Small intestine (tissue), 7 donors: ENCODE data around the gene KAT2A. TPM values are rescaled to one million over a fixed set of nuclear protein-coding genes. Genes with fewer than 3 reads are reported as not detected.

Experiments
- DNase-seq, 2 donors: peaks; one replicate each; pipeline versions ENCODE4 v3.0.0 to v3.0.0-alpha.2; 2013
- FAIRE-seq: peaks from 2 replicates; lab custom pipeline; 2012; peaks lifted over from hg19 to GRCh38; lab: Jason Lieb, UNC
- H3K27ac ChIP-seq, 3 donors: one replicate each; pipeline ENCODE4 v1.5.1; 2013; ENCODE audit warnings: low read length in 2 of 3, mild to moderate bottlenecking in 2 of 3, control low read depth in 1 of 3, inconsistent platforms in 1 of 3, low read depth in 1 of 3, moderate library complexity in 1 of 3
- H3K27me3 ChIP-seq, 3 donors: one replicate each; pipeline ENCODE4 v1.6.1; 2013; ENCODE audit warnings: low read length in 3 of 3, inconsistent platforms in 1 of 3; ENCODE audit not compliant: control insufficient read depth in 3 of 3, insufficient read depth in 3 of 3
- H3K36me3 ChIP-seq, 3 donors: one replicate each; pipeline ENCODE4 v1.6.1; 2013; ENCODE audit warnings: low read length in 3 of 3, inconsistent platforms in 1 of 3, low read depth in 1 of 3, mild to moderate bottlenecking in 1 of 3, moderate library complexity in 1 of 3; ENCODE audit not compliant: control insufficient read depth in 3 of 3, insufficient read depth in 2 of 3
- H3K4me1 ChIP-seq, 3 donors: one replicate each; pipeline ENCODE4 v1.6.1; 2013; ENCODE audit warnings: low read length in 2 of 3, inconsistent platforms in 1 of 3, low read depth in 1 of 3, mild to moderate bottlenecking in 1 of 3, moderate library complexity in 1 of 3; ENCODE audit not compliant: control insufficient read depth in 3 of 3, insufficient read depth in 2 of 3
- H3K4me3 ChIP-seq, 3 donors: one replicate each; pipeline ENCODE4 v1.5.1; 2013; ENCODE audit warnings: low read length in 3 of 3, control low read depth in 1 of 3, inconsistent platforms in 1 of 3, low read depth in 1 of 3, mild to moderate bottlenecking in 1 of 3, moderate library complexity in 1 of 3
- H3K9me3 ChIP-seq, 2 donors: one replicate each; pipeline ENCODE4 v1.6.1; 2013; ENCODE audit warnings: low read depth in 1 of 2, low read length in 1 of 2; ENCODE audit not compliant: control insufficient read depth in 2 of 2, insufficient read depth in 1 of 2
- WGBS, 3 donors: extraction: QIAGEN DNeasy Blood & Tissue Kit; methylation state at CpG; one replicate each; pipeline ENCODE4 v1.1.7; 2013; 5-methylcytosine and 5-hydroxymethylcytosine counted together
- polyA plus RNA-seq, 4 donors: library from polyadenylated mRNA; stranded (reverse) in 3 of 4; unstranded in 1 of 4; fragments of 200-250 nt in 3 of 4; fragments of 120-200 nt in 1 of 4; gene quantifications; one replicate each; pipeline versions ENCODE4 v1.2.1 to v1.2.3, GENCODE V29; 2013
- donor health status: healthy with polysubstance abuse.
- donor health status: control.
- donor health status: control.
- donor health status: Bipolar disorder and iron deficiency.
- donor health status: healthy.

The KAT2A gene
- polyA plus RNA-seq, 4 donors: 8.6 to 40.1 (median 26.2) TPM

- H3K36me3 ChIP-seq: peaks cover 0 to 45% (median 0%) of the 10 kb centered on the region in 3 donors
- peaks cover 0 to 18% (median 0%) of the 10 kb centered on the region in 3 donors for H3K4me1 ChIP-seq
- DNase-seq: peak; percentile 83 to 91
- WGBS, 3 donors: 42 to 50% (median 45%) methylated on average over 44 to 51 of the region's 51 CpGs
- peak overlapping the region in 2 of 3 donors; percentile 2 to 15 for H3K4me3 ChIP-seq
- no peak for FAIRE-seq
- H3K27me3 ChIP-seq: no peaks in the 10 kb centered on the region
- H3K27ac ChIP-seq: peak overlapping the region in 1 of 3 donors; percentile 34
- H3K9me3 ChIP-seq: no peaks in the 10 kb centered on the region
These were observed 13.3 kb downstream of the KAT2A start for GRCh38 chr17:42107597-42108576.

GRCh38 chr17:42107124-42107523 is 14.0 kb downstream of the KAT2A start:
- DNase-seq: no peak
- no peak for FAIRE-seq
- H3K4me1 ChIP-seq: peaks cover 0 to 15% (median 0%) of the 10 kb centered on the region in 3 donors
- peak overlapping the region in 2 of 3 donors; percentile 2 to 15 for H3K4me3 ChIP-seq
- peaks cover 0 to 2% (median 0%) of the 10 kb centered on the region in 3 donors for H3K27me3 ChIP-seq
- no peaks in the 10 kb centered on the region for H3K9me3 ChIP-seq
- no peak overlapping the region for H3K27ac ChIP-seq
- WGBS, 3 donors: 49 to 69% (median 69%) methylated on average over 6 of the region's 6 CpGs
- H3K36me3 ChIP-seq: peaks cover 0 to 43% (median 0%) of the 10 kb centered on the region in 3 donors

GRCh38 chr17:42106009-42106408 is 15.2 kb downstream of the KAT2A start:
- DNase-seq (no peak), FAIRE-seq (no peak)
- H3K4me3 ChIP-seq: no peak overlapping the region
- peaks cover 0 to 40% (median 0%) of the 10 kb centered on the region in 3 donors for H3K36me3 ChIP-seq
- peaks cover 0 to 3% (median 0%) of the 10 kb centered on the region in 3 donors for H3K27me3 ChIP-seq
- H3K4me1 ChIP-seq: peaks cover 0 to 5% (median 0%) of the 10 kb centered on the region in 3 donors
- no peaks in the 10 kb centered on the region for H3K9me3 ChIP-seq
- WGBS, 3 donors: 92 to 98% (median 94%) methylated on average over 2 of the region's 2 CpGs
- H3K27ac ChIP-seq: no peak overlapping the region

- no peak for DNase-seq
- no peak for FAIRE-seq
- Histone ChIP-seq H3K27ac (no peak overlapping the region), H3K4me3 (no peak overlapping the region), H3K36me3 (peaks cover 0 to 31% (median 0%) of the 10 kb centered on the region in 3 donors), H3K4me1 (peaks cover 0 to 5% (median 0%) of the 10 kb centered on the region in 3 donors), H3K27me3 (peaks cover 0 to 3% (median 0%) of the 10 kb centered on the region in 3 donors), H3K9me3 (no peaks in the 10 kb centered on the region)
- WGBS, 3 donors: 80 to 83% (median 82%) methylated on average over 3 of the region's 3 CpGs
These were observed 16.9 kb downstream of the KAT2A start for GRCh38 chr17:42104264-42104663.

- DNase-seq (no peak), FAIRE-seq (no peak)
- H3K27me3 ChIP-seq: peaks cover 0 to 9% (median 0%) of the 10 kb centered on the region in 3 donors
- H3K36me3 ChIP-seq: peaks cover 0 to 23% (median 0%) of the 10 kb centered on the region in 3 donors
- no peak overlapping the region for H3K4me3 ChIP-seq
- peaks cover 0 to 5% (median 0%) of the 10 kb centered on the region in 3 donors for H3K4me1 ChIP-seq
- WGBS, 3 donors: 86 to 89% (median 88%) methylated on average over 11 of the region's 11 CpGs
- H3K9me3 ChIP-seq: no peaks in the 10 kb centered on the region
- H3K27ac ChIP-seq: no peak overlapping the region
These were observed 17.8 kb downstream of the KAT2A start for GRCh38 chr17:42103221-42103954.

- Histone ChIP-seq H3K4me3 (no peak overlapping the region), H3K4me1 (peaks cover 0 to 5% (median 0%) of the 10 kb centered on the region in 3 donors), H3K27me3 (peaks cover 0 to 25% (median 10%) of the 10 kb centered on the region in 3 donors), H3K27ac (no peak overlapping the region), H3K36me3 (peaks cover 0 to 17% (median 0%) of the 10 kb centered on the region in 3 donors), H3K9me3 (no peaks in the 10 kb centered on the region)
- FAIRE-seq (no peak), DNase-seq (peak; percentile 34 to 65)
- WGBS, 3 donors: 43 to 54% (median 54%) methylated on average over 14 of the region's 14 CpGs
These were observed 19.5 kb downstream of the KAT2A start for GRCh38 chr17:42101513-42102292.

- FAIRE-seq: no peak
- H3K4me3 ChIP-seq: no peak overlapping the region
These were observed 22.3 kb downstream of the KAT2A start for GRCh38 chr17:42098730-42099399.

More at GRCh38 chr17:42098730-42099399, 22.3 kb downstream of the KAT2A start:
- H3K36me3 ChIP-seq: peaks cover 0 to 5% (median 0%) of the 10 kb centered on the region in 3 donors
- no peak overlapping the region for H3K27ac ChIP-seq
- H3K4me1 ChIP-seq: peaks cover 0 to 5% (median 0%) of the 10 kb centered on the region in 3 donors
- H3K27me3 ChIP-seq: peaks cover 0 to 37% (median 10%) of the 10 kb centered on the region in 3 donors
- 58 to 68% (median 63%) methylated on average over 14 of the region's 14 CpGs for WGBS, 3 donors
- no peaks in the 10 kb centered on the region for H3K9me3 ChIP-seq
- DNase-seq: no peak
